ENCODE data around the gene PLA2G4C.
"Not testable (repeated sequence)": the region's sequence is repeated elsewhere in the genome, so short reads cannot be mapped to it uniquely, and the experiment has no call there.

PLA2G4C gene

DNA sequence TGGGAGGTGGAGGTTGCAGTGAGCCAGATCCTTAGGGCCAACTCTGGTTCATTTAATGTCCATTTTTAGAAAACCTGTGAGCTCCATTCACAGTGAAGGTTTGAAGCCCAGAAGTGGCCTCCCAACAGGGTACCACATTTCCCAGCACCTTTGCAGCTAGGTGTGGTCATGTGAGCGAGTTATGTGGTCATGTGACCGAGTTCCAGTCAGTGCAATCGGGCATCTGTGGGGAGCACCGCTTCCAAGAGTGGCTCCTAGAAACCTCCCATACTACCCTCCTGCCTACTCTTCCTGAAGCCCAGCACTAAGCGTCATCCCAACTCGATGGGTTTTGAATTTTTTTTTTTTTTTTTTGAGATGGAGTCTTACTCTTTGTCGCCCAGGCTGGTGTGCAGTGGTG lies 663 bp upstream of the PLA2G4C start:
- ATAC-seq (no peak), DNase-seq (no peak)

DNA sequence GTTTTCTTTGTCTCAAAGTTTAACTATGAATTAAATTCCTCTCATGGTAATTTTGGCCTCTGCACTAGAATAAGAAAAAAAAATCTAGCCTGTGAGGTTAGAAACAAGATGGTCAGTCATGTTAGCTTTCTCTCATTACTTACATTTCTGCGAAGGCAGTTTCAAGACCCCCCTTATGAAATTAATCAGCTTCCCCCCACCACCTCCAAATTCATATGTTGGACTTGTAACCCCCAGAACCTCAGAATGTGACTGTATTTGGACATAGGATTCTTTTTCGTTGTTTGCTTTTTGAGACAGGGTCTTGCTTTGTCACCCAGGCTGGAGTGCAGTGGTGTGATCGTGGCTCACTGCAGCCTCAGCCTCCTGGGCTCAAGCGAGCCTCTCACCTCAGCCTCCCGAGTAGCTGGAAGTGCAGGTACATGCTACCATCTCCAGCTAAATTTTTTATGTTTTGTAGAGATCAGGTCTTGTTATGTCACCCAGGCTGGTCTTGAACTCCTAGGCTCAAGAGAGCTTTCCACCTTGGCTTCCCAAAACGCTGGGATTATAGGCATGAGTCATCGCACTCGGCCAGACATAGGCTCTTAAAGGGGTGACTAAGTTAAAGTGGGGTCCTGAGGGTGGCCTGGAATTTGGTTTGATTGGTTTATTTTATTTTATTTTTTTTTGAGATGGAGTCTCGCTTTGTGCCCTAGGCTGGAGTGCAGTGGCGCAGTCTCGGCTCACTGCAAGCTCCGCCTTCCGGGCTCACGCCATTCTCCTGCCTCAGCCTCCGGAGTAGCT lies 1.4 kb downstream of the PLA2G4C start:
- ATAC-seq = no peak
- no peak for DNase-seq

DNA sequence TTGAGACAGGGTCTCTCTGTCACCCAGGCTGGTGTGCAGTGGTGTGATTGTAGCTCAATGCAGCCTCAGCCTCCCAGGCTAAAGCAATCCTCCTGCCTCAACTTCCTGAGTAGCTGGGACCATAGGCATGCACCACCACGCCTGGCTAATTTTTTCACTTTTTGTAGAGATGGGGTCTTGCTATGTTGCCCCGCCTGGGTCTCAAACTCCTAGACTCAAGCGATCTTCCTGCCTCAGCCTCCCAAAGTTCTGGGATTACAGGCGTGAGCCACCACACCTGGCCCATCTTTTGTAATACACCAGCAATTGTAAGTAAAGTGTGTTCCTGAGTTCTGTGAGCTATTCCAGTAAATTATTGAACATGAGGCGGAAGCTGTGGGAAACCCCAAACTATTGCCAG lies 6.7 kb downstream of the PLA2G4C start:
- ATAC-seq = no peak
- DNase-seq = no peak

DNA sequence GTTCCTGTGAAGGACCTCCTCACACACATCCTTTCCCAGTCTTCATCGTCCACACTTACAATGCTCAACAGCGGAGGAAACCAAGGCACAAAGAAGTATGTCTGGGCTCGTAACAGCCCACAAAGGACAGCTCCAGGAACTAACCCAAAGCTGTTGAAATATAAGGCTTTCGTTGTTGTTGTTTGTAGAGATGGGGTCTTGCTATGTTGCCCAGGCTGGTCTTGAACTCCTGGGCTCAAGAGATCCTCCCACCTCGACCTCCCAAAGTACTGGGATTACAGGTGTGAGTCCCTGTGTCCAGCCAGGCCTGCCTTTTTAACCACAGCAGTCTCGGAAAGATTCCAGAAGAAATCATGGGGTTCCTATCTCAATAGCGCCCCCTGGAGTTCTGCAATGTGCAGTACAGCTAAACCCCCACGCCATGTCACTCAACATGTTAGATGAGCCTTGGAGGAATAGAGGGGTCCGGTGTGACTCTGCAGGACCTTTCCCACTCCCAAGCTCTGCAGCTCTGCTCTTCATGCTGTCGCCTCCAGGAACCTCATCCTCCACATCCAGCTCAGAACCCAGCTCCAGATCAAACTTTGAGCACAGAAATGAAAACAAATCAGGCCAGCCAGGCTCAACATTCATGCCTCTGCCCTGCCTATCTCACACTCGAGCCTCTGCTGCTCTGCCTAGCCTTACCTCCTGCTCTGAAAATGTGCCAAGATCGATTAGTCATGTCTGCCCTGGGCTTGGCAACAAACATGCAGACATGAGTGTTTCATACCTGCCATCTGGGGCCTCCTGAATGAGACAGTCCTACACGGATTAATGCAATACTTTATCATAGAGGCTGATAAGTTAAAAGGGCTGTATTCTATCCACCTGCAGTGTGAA lies 7.5 kb downstream of the PLA2G4C start:
- peak; percentile 48 for DNase-seq
- no peak for ATAC-seq

DNA sequence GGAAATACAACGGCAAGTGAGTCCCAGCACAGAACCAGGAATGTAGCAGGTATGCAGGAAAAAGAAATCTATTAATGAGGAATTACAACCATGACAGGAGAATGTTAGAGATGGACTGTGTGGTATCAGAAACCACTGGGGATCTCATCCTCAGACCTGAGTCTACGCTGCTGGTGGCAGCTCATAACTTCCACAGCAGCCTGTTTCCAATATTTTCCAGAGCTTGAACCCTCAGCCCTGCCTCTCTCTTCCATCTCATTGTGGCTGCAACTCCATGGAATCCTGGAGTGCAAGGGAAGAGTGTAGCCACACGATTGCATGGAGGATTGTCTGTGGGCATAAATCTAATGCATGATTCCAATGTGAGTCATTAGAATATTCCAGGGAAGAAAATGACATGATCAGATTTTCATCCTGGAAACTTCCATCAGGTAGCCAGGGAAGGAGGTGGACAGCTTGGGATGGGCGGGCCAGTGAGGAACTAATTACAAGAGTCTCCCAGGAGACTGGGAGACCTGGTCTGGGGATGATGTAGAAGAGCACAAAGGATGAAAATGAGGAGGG lies 14.9 kb downstream of the PLA2G4C start:
- DNase-seq = no peak

DNA sequence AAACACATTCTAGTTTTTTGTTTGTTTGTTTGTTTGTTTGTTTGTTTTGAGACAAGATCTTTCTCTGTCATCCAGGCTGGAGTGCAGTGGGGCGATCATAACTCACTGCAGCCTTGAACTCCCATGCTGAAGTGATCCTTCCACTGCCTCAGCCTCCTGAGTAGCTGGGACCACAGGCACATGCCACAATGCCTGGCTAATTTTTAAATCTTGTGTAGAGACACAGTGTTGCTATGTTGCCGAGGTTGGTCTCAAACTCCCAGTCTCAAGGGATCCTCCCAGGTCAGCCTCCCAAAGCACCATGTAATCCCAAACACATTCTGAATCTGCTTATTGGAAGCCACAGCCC lies 15.8 kb downstream of the PLA2G4C start:
- no peak for ATAC-seq

More for the DNA sequence above, 14.9 kb downstream of the PLA2G4C start:
- ATAC-seq = no peak

DNA sequence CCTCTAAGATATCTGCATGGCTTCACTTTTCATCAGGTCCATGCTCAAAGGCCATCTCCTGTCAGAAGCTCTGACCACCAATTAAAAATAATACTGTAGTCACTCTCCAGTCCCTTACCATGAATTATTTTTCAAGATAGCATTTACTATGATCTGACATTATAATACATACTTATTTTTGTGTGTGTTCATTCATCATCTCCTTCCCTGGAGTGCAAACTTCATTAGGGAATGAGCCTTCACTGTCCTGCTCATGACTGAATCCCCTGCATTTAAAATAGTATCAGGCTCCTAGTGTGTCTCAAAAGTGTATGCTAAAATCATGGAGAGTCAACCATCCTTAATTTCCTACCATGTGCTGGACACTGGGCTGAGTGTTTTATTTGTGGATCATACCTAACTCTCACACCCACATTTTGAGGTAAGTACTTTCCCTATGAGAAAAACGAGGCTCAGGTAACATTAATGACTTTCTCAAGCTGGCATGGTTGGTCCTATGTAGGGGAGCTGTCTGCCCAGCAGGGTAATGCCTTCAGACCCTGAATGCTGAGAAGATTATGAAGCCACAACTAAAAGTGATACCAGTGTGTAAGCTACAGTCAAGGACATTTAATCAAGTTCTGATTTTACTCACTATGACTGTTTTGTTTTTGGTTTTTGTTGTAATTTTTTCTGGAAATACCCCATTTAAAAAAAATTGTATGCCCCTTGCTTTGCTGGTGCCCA lies 16.3 kb downstream of the PLA2G4C start:
- no peak for DNase-seq

More for the DNA sequence above, 15.8 kb downstream of the PLA2G4C start:
- no peak for DNase-seq

DNA sequence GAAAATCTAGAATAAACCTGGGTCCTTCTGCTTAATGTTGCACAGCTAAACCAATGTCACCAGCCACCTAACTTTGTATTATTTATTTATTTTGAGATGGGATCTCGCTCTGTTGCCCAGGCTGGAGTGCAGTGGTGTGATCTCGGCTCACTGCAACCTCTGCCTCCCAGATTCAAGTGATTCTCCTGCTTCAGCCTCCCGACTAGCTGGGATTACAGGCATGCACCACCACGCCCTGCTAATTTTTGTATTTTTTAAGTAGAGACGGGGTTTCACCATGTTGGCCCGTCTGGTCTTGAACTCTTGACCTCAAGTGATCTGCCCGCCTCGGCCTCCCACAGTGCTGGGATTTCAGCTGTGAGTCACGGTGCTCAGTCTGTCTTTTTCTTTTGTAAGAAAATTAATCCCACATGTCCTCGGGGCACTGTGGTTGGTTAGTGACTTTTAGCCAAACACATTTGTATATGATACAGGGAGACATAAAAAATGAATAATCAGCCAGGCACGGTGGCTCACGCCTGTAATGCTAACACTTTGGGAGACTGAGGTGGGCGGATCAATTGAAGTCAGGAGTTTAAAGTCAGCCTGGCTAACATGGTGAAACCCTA lies 19.4 kb downstream of the PLA2G4C start:
- not testable (repeated sequence) for ATAC-seq

More for the DNA sequence above, 16.3 kb downstream of the PLA2G4C start:
- no peak for ATAC-seq

DNA sequence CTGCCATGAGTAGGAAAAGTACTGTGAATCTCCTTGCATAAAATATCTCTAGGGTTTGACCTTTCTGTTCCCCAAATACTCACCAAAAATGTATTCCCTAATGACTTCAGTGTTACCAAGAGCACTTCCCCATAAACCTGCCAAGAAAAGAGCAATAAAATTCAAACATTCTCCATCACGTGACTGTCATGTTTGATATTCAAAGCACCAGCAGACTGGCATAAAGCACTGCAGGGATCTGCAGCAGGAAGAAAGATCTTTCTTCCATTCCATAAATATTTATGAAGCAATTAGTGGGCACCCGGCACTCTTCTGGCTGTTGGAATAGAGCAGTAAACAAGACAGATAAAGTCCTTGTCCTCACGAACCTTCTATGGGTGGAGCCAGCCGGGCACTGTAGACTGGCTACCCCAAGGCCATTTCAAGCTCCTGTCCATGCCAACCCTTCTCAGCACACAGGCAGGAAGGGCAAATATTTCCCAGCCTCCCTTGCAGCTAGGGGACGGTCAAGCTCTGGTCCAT lies 20.3 kb downstream of the PLA2G4C start:
- DNase-seq (no peak), ATAC-seq (no peak)

More for the DNA sequence above, 19.4 kb downstream of the PLA2G4C start:
- DNase-seq = not testable (repeated sequence)

DNA sequence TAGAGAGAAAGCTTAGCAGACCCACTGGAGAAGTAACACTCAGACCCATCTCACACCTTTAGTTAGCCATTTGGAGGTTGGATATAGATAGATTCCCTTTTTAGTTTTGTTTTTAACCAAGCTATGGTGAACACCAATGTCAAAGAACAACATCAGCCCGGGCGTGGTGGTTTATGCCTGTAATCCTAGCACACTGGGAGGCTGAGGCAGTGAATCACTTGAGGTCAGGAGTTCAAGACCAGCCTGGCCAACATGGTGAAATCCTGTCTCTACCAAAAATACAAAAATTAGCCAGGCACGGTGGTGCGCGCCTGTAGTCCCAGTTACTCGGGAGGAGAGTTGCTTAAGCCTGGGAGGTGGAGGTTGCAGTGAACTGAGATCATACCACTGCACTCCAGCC lies 21.6 kb downstream of the PLA2G4C start:
- ATAC-seq, DNase-seq: not testable (repeated sequence)

DNA sequence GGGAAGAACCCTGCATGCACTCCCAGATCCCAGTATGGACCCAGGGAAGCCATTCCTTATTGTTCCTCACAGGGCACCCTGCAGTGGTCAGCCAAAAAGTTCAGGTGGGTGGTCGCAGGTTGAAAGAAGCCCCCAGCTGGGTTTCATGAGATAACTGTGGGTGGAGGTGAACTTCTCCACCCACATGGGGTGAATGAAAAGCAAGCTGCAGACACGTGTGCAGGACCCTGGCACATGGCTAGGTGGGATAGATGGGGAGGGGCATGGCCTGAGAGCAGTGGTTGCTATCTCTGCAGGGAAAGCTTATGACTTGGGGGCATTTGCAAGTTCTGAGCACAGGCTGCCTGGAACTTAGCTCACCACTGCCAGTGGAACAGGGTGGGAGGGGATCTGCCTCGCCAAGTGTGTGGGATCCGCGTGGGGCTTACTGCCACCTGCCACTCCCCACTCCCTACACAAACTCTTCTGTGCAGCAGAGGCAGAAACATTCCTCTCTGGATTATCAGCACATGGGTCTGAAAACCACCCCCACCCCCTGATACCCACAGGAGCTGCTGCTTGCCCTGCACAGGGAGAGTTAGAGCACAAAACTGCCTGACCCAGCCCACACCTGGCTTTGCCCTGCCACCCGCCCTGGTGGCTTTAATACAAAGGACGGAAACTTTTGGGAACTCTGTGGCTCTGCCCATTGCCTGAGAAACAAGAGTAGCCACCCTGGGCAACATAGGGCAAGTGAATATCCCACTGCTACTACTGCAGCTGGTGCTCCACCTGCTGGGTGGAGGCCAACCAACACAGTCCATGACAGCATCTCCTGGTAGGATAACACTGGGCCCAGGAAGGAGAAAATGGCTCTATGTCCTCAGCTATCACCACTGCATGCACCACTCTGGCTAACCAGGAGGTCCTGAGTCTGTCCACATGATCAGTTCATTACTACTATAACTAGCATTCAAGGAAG lies 24.4 kb downstream of the PLA2G4C start:
- ATAC-seq = no peak
- no peak for DNase-seq

DNA sequence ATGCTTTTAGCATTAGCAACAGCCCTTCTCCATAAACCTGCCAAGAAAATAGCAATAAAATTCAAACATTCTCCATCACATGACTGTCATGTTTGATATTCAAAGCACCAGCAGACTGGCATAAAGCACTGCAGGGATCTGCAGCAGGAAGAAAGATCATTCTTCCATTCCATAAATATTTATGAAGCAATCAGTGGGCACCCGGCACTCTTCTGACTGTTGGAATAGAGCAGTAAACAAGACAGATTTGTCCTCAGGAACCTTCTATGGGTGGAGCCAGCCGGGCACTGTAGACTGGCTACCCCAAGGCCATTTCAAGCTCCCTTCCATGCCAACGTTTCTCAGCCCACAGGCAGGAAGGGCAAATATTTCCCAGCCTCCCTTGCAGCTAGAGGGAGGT lies 25.5 kb downstream of the PLA2G4C start:
- ATAC-seq (no peak), DNase-seq (no peak)

DNA sequence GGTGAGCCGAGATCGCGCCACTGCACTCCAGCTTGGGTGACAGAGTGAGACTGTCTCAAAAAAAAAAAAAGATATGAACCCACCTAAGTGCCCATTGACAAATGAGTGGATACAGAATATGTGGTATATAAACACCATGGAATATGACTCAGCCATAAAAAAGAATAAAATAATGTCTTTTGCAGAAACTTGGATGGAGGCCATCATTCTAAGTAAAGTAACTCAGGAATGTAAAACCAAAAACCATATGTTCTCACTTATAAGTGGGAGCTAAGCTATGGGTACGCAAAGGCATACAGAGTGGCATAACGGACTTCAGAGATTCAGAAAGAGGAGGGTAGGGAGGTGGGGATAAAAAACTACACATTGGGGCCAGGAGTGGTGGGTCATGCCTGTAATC lies 29.5 kb downstream of the PLA2G4C start:
- ATAC-seq (no peak), DNase-seq (no peak)

DNA sequence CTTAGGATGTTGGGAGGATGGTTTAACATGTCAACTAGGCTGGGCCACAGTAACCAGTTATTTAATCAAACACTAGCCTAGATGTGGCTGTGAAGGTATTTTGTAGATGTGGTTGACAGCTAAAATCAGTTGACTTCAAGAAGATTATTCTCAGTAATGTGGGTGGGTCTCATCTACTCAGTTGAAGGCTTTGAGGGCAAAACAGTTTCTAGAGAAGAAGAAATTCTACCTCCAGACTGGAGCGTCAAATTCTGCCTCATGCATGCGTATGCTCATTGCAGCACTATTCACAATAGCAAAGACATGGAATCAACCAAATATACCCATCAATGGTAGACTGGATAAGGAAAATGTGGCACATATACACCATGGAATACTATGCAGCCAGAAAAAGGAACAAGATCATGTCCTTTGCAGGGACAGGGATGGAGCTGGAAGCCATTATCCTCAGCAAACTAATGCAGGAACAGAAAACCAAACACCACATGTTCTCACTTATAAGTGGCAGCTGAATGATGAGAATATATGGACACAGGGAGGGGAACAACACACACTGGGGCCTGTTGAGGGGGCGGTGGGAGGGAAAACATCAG lies 40.3 kb downstream of the PLA2G4C start:
- not testable (repeated sequence) for DNase-seq, ATAC-seq

DNA sequence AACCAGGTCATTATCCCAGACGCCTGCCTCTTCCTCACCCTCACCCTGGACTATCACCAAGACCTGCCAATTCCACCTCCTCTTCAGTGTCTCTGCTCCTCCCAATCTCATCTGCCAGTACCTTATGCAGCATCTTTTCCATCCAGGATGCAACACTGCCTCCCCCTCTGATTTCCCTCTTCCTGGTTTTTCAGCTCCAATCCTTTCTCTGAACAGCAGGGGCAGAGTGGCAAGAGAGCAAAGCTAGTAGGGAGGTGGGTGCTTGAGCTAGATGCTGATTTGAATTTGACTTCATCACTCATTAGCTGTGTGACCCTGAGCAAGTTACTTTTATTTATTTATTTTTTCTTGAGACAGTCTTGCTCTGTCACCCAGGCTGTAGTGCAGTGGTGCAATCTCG lies 41.2 kb downstream of the PLA2G4C start:
- no peak for ATAC-seq
- DNase-seq = no peak

DNA sequence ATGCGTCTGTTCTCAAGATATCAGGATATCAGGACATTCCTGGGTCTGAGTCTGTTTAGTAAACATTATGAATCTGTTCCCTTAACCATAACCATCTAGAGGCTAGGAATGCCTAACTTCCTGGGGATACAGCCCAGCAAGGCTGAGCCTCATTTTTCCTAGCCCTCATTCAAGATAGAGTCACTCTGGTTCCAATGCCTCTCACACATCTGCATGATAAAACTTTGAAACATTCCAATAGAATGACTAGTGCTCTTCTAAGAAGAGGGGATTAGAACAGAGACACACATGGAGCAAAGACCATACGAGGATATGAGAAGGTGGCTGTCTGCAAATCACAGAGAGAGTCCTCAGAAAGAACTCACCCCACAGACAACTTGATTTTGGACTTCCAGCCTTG lies 46.1 kb downstream of the PLA2G4C start:
- ATAC-seq (no peak), DNase-seq (no peak)

DNA sequence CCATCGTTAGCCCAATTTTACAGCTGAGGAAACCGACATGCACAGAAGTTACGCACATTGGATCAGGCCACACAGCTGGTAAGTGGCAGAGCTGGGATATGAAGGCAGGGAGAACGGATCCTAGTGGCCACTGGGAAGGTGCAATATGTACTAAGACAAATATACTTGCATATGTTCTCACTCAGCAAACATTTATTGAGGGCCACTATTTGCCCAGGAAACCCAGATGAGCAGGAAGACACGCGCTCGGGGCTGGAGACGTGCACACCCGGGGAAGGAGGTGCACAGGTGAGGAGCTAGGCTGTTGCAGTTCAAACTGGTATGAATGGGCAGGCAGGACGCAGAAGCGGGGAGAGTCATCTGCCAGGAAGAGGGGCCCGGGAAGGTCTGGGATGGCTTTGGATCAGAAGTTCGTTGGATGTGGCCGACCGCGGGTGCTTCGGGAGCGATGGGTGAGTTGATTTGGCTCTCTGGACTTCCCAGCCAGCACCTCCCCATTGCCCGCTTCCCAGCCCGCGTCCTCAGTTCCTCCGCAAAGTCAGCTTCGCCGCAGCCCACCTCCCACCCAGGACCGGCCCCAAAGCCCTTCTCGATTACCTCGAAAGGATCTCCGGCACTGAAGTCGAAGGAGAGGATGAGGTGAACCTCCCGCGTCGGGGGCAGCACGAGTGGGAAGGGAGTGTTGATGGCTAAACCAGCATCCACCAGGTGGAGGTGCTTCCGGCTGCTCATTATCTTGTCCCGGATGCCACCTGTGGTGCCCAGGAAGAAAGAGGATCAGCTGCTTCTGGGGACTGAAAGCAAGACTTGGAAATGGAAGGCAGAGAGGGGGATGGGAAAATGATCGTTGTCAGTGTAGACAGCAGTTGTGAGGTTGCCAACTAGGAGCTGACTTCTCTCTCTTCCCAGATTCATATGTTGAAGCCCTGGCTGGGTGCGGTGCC lies 48.9 kb downstream of the PLA2G4C start:
- ATAC-seq (no peak), DNase-seq (no peak)

DNA sequence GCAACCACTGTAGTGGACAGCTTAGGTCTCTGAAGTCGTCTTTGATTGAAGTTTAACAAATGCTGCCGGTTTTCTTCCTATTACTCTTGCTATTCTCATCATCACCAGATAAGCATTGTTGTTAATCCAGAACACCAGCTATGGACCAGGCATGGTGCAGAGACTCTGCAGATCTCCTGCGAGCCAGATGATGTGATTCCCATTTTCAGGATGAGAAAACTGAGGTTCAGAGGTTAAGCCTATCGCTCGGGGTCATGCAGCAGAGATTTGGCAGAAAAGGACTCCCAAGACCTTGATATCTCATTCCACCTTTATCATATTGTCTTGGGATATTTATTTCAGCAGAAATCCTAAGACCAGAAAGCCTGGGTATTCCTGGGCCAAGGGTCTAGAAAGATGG lies 50.2 kb downstream of the PLA2G4C start:
- no peak for ATAC-seq
- no peak for DNase-seq

DNA sequence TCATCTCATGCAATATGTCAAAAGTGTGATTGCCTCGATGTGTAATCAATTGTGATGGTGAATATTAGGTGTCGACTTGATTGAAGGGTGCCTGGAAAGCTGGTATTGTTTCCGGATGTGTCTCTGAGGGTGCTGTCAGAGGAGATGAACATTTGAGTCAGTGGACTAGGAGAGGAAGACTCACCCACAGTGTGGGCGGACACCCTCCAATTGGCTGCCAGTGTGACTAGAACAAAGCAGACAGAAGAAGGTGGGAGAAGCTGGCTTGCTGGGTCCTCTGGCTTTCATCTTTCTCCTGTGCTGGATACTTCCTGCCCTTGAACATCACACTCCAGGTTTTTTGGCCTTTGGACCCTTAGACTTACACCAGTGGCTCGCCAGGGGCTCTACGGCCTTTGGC lies 51.3 kb downstream of the PLA2G4C start:
- ATAC-seq (no peak), DNase-seq (peak; percentile 4)
